ENCODE measurements around the gene CPNE4. TPM values are rescaled to one million over a fixed set of nuclear protein-coding genes. Genes with fewer than 3 reads are reported as not detected.

Gene CPNE4
- total RNA-seq, 1 experiment from 2014 or later, result not detected

- ATAC-seq (no peak), DNase-seq (no peak)
- H3K4me2 ChIP-seq (ENCODE audit: low read length), result no peak overlapping the region
- no peaks in the 10 kb centered on the region for H3F3A ChIP-seq (ENCODE audit: low read length, unreplicated experiment)
- no peaks in the 10 kb centered on the region for H3K9me2 ChIP-seq (replicated peaks; ENCODE audit: low read length)
- no peaks in the 10 kb centered on the region for H4K20me1 ChIP-seq (ENCODE audit: low read length)
- intact Hi-C loops (cut with micrococcal nuclease), result no loop called here
- BruUV-seq (replicated peaks), result no TSS peak
- TF ChIP-seq EZH2phosphoT487 (IDR thresholded peaks at IDR 0.05; ENCODE audit: borderline replicate concordance, low read length), result no peak
- TF ChIP-seq CTCF (conservative IDR thresholded peaks at IDR 0.05; ENCODE audit: low read depth, low read length), result no peak
- no peak for TF ChIP-seq EZH2 (IDR thresholded peaks at IDR 0.05; ENCODE audit: low read length, unreplicated experiment)
- no peaks in the 10 kb centered on the region for H3K27me3 ChIP-seq (ENCODE audit: low read length)
- POLR2A ChIA-PET (ENCODE audit: unreplicated experiment), result no interaction called here
- no peak overlapping the region for H3K27ac ChIP-seq (ENCODE audit: low read length)
- CTCF ChIA-PET, result no interaction called here
- H3K4me3 ChIP-seq (ENCODE audit: low read length), result no peak overlapping the region
- H3K36me3 ChIP-seq (ENCODE audit: low read depth, low read length), result no peaks in the 10 kb centered on the region
- H3K9me3 ChIP-seq (ENCODE audit: low read length), result no peaks in the 10 kb centered on the region
- no peaks in the 10 kb centered on the region for H3K4me1 ChIP-seq (ENCODE audit: insufficient read depth, low read length)
- no peak overlapping the region for H3K9ac ChIP-seq (ENCODE audit: low read length)
- no peaks in the 10 kb centered on the region for H3K79me2 ChIP-seq (ENCODE audit: low read length)
- no peak overlapping the region for H2AFZ ChIP-seq (ENCODE audit: low read length)
Measured at GRCh38 chr3:131819381-131820055, 215.3 kb downstream of the CPNE4 start.

GRCh38 chr3:131812433-131812832 is 222.4 kb downstream of the CPNE4 start:
- Histone ChIP-seq H3K4me1 (ENCODE audit: insufficient read depth, low read length) (no peaks in the 10 kb centered on the region), H3K4me2 (ENCODE audit: low read length) (no peak overlapping the region), H3F3A (ENCODE audit: low read length, unreplicated experiment) (no peaks in the 10 kb centered on the region), H3K9me2 (replicated peaks; ENCODE audit: low read length) (no peaks in the 10 kb centered on the region), H3K27ac (ENCODE audit: low read length) (no peak overlapping the region), H4K20me1 (ENCODE audit: low read length) (no peaks in the 10 kb centered on the region), H3K36me3 (ENCODE audit: low read depth, low read length) (no peaks in the 10 kb centered on the region), H3K9ac (ENCODE audit: low read length) (no peak overlapping the region), H3K79me2 (ENCODE audit: low read length) (no peaks in the 10 kb centered on the region), H2AFZ (ENCODE audit: low read length) (no peak overlapping the region), H3K27me3 (ENCODE audit: low read length) (no peaks in the 10 kb centered on the region), H3K9me3 (ENCODE audit: low read length) (no peaks in the 10 kb centered on the region), H3K4me3 (ENCODE audit: low read length) (no peak overlapping the region)
- TF ChIP-seq EZH2 (IDR thresholded peaks at IDR 0.05; ENCODE audit: low read length, unreplicated experiment), result no peak
- ChIA-PET POLR2A (ENCODE audit: unreplicated experiment) (no interaction called here), CTCF (no interaction called here)
- intact Hi-C loops (cut with micrococcal nuclease), result no loop called here
- no TSS peak for BruUV-seq (replicated peaks)
- DNase-seq, result peak; percentile 23
- ATAC-seq, result peak; percentile 29; the same call in 1 of the 2 replicates

- Histone ChIP-seq H3K36me3 (ENCODE audit: low read depth, low read length) (no peaks in the 10 kb centered on the region), H3K4me3 (ENCODE audit: low read length) (no peak overlapping the region), H3K4me2 (ENCODE audit: low read length) (no peak overlapping the region), H2AFZ (ENCODE audit: low read length) (no peak overlapping the region), H3K4me1 (ENCODE audit: insufficient read depth, low read length) (no peaks in the 10 kb centered on the region), H3K9me2 (replicated peaks; ENCODE audit: low read length) (no peaks in the 10 kb centered on the region), H3F3A (ENCODE audit: low read length, unreplicated experiment) (no peaks in the 10 kb centered on the region), H4K20me1 (ENCODE audit: low read length) (no peaks in the 10 kb centered on the region), H3K9me3 (ENCODE audit: low read length) (no peaks in the 10 kb centered on the region), H3K79me2 (ENCODE audit: low read length) (no peaks in the 10 kb centered on the region), H3K27me3 (ENCODE audit: low read length) (no peaks in the 10 kb centered on the region), H3K27ac (ENCODE audit: low read length) (no peak overlapping the region), H3K9ac (ENCODE audit: low read length) (no peak overlapping the region)
- TF ChIP-seq EZH2phosphoT487 (IDR thresholded peaks at IDR 0.05; ENCODE audit: borderline replicate concordance, low read length), result no peak
- TF ChIP-seq EZH2 (IDR thresholded peaks at IDR 0.05; ENCODE audit: low read length, unreplicated experiment), result no peak
- TF ChIP-seq CTCF (conservative IDR thresholded peaks at IDR 0.05; ENCODE audit: low read depth, low read length), result no peak
- ChIA-PET POLR2A (ENCODE audit: unreplicated experiment) (no interaction called here), CTCF (no interaction called here)
- no TSS peak for BruUV-seq (replicated peaks)
- intact Hi-C loops (cut with micrococcal nuclease), result no loop called here
- ATAC-seq (no peak), DNase-seq (no peak)
Measured at GRCh38 chr3:131811481-131811880, 223.3 kb downstream of the CPNE4 start.
